ENCODE results near the gene FBXO34.
"Not testable (repeated sequence)": the region's sequence is repeated elsewhere in the genome, so short reads cannot be mapped to it uniquely, and the experiment has no call there.

FBXO34 gene

DNA sequence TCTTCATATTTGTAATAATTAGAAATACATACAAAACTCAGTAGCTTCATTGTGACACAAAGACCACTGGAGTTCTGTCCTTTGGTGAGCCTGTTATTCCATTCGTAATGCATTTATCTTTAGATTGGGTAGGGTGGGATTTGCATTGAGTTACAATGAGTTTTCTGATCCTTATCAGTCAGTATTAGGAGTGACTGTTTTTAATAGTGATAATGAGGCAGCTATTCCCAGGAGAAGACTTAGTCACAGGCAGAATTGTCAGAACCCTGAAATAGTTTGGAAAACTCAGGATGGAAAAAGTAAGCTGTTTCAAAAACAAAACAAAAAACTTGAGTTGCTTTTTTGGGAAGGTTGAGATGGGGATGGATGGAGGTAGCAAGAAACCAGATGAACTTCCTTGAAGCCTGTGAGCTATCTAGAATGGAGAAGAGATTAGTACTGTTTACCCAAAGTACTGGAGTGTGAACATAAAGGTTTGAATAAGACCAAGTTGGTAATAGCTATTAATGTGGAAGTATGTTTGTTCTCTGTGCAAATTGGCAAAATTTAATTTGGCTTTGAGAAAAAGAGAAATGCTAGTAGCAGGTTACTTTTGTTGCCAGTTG lies 38.6 kb downstream of the FBXO34 start:
- DNase-seq (ENCODE audit: low spot score) = no peak
- TF ChIP-seq, protein P1, sequence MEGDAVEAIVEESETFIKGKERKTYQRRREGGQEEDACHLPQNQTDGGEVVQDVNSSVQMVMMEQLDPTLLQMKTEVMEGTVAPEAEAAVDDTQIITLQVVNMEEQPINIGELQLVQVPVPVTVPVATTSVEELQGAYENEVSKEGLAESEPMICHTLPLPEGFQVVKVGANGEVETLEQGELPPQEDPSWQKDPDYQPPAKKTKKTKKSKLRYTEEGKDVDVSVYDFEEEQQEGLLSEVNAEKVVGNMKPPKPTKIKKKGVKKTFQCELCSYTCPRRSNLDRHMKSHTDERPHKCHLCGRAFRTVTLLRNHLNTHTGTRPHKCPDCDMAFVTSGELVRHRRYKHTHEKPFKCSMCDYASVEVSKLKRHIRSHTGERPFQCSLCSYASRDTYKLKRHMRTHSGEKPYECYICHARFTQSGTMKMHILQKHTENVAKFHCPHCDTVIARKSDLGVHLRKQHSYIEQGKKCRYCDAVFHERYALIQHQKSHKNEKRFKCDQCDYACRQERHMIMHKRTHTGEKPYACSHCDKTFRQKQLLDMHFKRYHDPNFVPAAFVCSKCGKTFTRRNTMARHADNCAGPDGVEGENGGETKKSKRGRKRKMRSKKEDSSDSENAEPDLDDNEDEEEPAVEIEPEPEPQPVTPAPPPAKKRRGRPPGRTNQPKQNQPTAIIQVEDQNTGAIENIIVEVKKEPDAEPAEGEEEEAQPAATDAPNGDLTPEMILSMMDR (IDR thresholded peaks at IDR 0.05; ENCODE audit: extremely low read depth, missing control alignments) = no peak

DNA sequence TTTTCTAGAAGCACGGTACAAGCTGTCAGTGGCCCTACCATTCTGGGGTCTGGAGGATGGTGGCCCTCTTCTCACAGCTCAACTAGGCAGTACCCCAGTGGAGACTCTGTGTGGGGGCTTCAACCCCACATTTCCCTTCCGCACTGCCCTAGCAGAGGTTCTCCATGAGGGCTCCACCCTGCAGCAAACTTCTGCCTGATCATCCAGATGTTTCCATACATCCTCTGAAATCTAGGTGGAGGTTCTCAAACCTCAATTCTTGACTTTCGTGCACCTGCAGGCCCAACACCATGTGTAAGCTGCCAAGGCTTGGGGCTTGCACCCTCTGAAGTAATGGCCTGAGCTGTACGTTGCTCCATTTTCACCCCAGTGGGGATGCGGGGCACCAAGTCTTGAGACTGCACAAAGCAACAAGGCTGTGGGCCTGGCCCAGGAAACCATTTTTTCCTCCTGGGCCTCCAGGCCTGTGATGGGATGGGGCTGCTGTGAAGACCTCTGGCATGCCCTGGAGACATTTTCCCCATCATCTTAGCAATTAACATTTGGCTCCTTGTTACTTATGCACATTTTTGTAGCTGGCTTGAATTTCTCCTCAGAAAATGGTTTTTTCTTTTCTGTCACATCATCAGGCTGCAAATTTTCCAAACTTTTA lies 41.3 kb downstream of the FBXO34 start:
- not testable (repeated sequence) for DNase-seq (ENCODE audit: low spot score)

DNA sequence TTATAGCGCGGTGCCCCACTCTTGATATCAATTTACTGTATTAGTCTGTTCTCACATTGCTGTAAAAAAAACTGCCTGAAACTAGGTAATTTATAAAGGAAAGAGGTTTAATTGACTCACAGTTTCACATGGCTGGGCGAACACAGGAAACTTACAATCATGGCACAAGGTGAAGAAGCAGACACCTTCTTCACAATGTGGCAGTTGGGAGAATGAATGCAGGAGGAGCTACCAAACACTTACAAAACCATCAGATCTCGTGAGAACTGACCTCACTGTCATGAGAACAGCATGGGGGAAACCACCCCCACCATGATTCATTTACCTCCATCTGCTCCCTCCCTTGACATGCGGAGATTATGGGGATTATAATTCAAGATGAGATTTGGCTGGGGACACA lies 42.3 kb downstream of the FBXO34 start:
- no peak for DNase-seq (ENCODE audit: low spot score)
- TF ChIP-seq, protein P1 (IDR thresholded peaks at IDR 0.05; ENCODE audit: extremely low read depth, missing control alignments) = no peak

DNA sequence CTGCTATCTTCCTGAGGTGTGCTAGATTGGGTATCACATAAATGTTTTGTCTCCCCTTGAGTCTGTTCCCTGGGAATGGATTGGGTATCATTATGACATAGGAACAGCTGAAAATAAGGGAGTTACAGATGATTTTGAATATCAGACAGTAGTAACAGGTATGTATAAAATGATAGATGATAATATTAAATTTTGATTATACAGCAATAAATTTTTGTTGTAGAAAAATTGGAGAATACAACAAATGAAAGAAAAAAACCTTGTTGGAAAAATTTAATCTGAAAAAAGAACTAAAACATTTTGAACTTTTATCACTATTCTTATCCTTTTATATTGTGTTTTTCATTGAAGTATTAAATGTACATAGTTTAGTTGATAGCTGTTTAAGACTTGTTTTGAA lies 43.2 kb downstream of the FBXO34 start:
- TF ChIP-seq, protein P1 (IDR thresholded peaks at IDR 0.05; ENCODE audit: extremely low read depth, missing control alignments) = no peak
- DNase-seq (ENCODE audit: low spot score) = no peak

DNA sequence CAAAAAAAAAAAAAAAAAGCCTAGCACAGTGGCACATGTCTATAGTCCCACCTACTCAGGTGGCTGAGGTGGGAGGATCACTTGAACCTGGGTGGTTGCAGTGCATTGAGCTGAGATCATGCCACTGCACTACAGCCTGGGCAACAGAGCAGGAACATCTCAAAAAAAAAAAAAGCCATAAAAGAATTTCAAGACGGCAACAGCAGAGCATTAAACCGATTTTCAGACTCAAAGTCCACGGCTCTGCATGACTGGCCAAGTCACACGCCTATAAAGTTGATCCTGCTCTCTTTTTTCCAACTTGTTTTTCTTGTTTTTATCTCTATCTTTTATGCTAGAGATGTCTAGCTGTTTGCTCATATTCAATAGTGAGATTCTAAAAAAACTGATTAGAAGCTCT lies 45.3 kb downstream of the FBXO34 start:
- DNase-seq (ENCODE audit: low spot score) = no peak
- TF ChIP-seq, protein P1 (IDR thresholded peaks at IDR 0.05; ENCODE audit: extremely low read depth, missing control alignments) = no peak

DNA sequence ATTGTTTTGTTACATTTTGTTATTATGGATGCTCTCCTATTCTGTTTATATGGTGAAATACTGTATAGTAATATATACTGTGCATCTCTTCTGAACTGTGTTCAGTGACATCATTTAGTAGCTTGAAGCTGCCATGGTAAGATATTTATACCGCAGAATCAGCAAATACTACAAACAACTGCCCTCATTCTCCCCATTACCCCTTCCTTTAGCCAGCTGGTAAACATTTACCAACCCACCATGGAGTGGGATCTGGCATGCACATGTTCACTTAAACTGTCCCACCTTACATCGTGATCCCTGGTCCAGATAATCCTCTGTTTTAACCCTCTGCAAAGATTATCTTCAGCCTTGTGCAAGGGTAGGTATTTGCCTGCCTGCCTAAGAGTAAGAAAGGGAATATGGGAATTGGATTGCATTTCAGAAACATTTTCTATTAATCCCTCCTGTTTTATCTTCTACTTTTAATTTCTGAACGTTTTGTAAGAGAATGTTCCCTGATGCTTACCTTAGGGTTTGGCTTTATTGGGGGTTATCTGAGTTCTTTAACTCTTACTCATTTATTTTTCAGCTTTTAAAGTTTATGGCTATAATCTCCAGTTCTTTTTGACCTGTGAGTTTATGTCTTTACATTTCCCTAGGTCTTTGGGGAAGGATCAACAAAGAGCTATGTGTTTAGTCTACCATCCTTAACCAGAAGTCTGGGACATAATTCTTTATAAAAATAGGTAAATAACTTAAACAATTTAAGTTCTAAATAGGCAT lies 46.5 kb downstream of the FBXO34 start:
- DNase-seq (ENCODE audit: low spot score) = no peak
- TF ChIP-seq, protein P1 (IDR thresholded peaks at IDR 0.05; ENCODE audit: extremely low read depth, missing control alignments) = no peak

DNA sequence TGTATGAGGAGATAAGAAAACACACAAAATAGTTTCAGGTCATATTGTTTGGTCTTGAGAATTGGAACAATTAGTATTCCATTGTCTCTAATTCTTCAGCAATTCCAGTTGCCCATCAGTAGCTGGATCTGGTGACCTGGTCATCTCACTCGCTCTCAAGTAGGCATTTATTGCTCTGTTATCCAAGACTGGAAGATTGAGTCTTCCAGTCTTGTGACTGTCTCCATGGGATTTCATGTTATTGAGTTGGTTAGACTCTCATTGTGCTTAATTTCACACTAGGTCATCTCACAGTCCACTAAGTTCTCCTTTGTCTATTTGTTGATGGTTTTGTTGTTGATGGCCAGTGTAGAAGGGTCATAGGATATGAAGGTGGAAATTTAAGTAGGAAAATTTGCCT lies 47.5 kb downstream of the FBXO34 start:
- no peak for DNase-seq (ENCODE audit: low spot score)
- TF ChIP-seq, protein P1 (IDR thresholded peaks at IDR 0.05; ENCODE audit: extremely low read depth, missing control alignments) = no peak

Measured in GM20000 (cell line).